ENCODE results near the gene KIAA1328. TPM values are rescaled to one million over a fixed set of nuclear protein-coding genes. Genes with fewer than 3 reads are reported as not detected.

The KIAA1328 gene
- total RNA-seq, 3 donors from 2014 or later: 6.0 to 9.8 (median 7.4) TPM

- intact Hi-C loops (cut with DNase I, micrococcal nuclease): no loop called here
- DNase-seq: no peak
- H3K9me3 ChIP-seq: no peaks in the 10 kb centered on the region
Observed at GRCh38 chr18:36835927-36836326, 7.0 kb downstream of the KIAA1328 start.

GRCh38 chr18:36839835-36840234, 10.9 kb downstream of the KIAA1328 start:
- no peaks in the 10 kb centered on the region for H3K9me3 ChIP-seq
- H3K4me1 ChIP-seq (ENCODE audit: low read depth): no peaks in the 10 kb centered on the region
- no peak for TF ChIP-seq CTCF (IDR thresholded peaks at IDR 0.05)
- intact Hi-C loops (cut with DNase I, micrococcal nuclease): no loop called here
- ATAC-seq (no peak), DNase-seq (no peak)
- H3K36me3 ChIP-seq (ENCODE audit: low read depth): no peaks in the 10 kb centered on the region
- no peak overlapping the region for H3K4me3 ChIP-seq

More at GRCh38 chr18:36835927-36836326, 7.0 kb downstream of the KIAA1328 start:
- Histone ChIP-seq H3K4me1 (ENCODE audit: low read depth) (no peaks in the 10 kb centered on the region), H3K4me3 (no peak overlapping the region), H3K36me3 (ENCODE audit: low read depth) (no peaks in the 10 kb centered on the region)
- TF ChIP-seq CTCF (IDR thresholded peaks at IDR 0.05): no peak
- no peak for ATAC-seq

GRCh38 chr18:36843199-36843598, 14.3 kb downstream of the KIAA1328 start:
- no peak for TF ChIP-seq CTCF (IDR thresholded peaks at IDR 0.05)
- Histone ChIP-seq H3K9me3 (no peaks in the 10 kb centered on the region), H3K36me3 (ENCODE audit: low read depth) (no peaks in the 10 kb centered on the region), H3K4me1 (ENCODE audit: low read depth) (no peaks in the 10 kb centered on the region), H3K4me3 (no peak overlapping the region)
- ATAC-seq (no peak), DNase-seq (no peak)
- intact Hi-C loops (cut with DNase I, micrococcal nuclease): no loop called here

GRCh38 chr18:36843784-36844183, 14.9 kb downstream of the KIAA1328 start:
- ATAC-seq (no peak), DNase-seq (no peak)
- no peak for TF ChIP-seq CTCF (IDR thresholded peaks at IDR 0.05)
- Histone ChIP-seq H3K9me3 (no peaks in the 10 kb centered on the region), H3K4me3 (no peak overlapping the region), H3K36me3 (ENCODE audit: low read depth) (no peaks in the 10 kb centered on the region), H3K4me1 (ENCODE audit: low read depth) (no peaks in the 10 kb centered on the region)
- intact Hi-C loops (cut with DNase I, micrococcal nuclease): no loop called here

- no peaks in the 10 kb centered on the region for H3K36me3 ChIP-seq (ENCODE audit: low read depth)
- ATAC-seq (no peak), DNase-seq (no peak)
- H3K4me1 ChIP-seq (ENCODE audit: low read depth): no peaks in the 10 kb centered on the region
- no peak overlapping the region for H3K4me3 ChIP-seq
- H3K9me3 ChIP-seq: no peaks in the 10 kb centered on the region
- no peak for TF ChIP-seq CTCF (IDR thresholded peaks at IDR 0.05)
- intact Hi-C loops (cut with DNase I, micrococcal nuclease): no loop called here
Observed at GRCh38 chr18:36848609-36849008, 19.7 kb downstream of the KIAA1328 start.

All from mucosa of descending colon (tissue), 3 donors.